Liver (tissue), 9 donors: Measurements from ENCODE around the gene ADH4. TPM values are rescaled to one million over a fixed set of nuclear protein-coding genes. Genes with fewer than 3 reads are reported as not detected.

ENCODE experiments used
- DNase-seq: peaks from one replicate; pipeline ENCODE4 v3.0.0-alpha.2; 2017; ENCODE audit warnings: low spot score
- H3K27ac ChIP-seq, 2 donors: one replicate each; pipeline ENCODE4 v1.7.0; 2013; ENCODE audit warnings: inconsistent platforms in 2 of 2, low read length in 2 of 2, control low read depth in 1 of 2, low read depth in 1 of 2, mild to moderate bottlenecking in 1 of 2
- H3K27me3 ChIP-seq, 4 donors: one replicate each; pipeline versions ENCODE4 v1.6.1 to v1.7.0; 2013; ENCODE audit warnings: low read length in 3 of 4, inconsistent platforms in 1 of 4, mild to moderate bottlenecking in 1 of 4, moderate library complexity in 1 of 4; ENCODE audit not compliant: control insufficient read depth in 4 of 4, insufficient read depth in 4 of 4
- H3K36me3 ChIP-seq, 4 donors: one replicate each; pipeline versions ENCODE4 v1.6.1 to v1.7.0; 2013; ENCODE audit warnings: low read length in 3 of 4, mild to moderate bottlenecking in 3 of 4, low read depth in 1 of 4, moderate library complexity in 1 of 4; ENCODE audit not compliant: control insufficient read depth in 4 of 4, insufficient read depth in 3 of 4
- H3K4me1 ChIP-seq, 4 donors: one replicate each; pipeline versions ENCODE4 v1.6.1 to v1.7.0; 2013; ENCODE audit warnings: low read length in 3 of 4, mild to moderate bottlenecking in 3 of 4, moderate library complexity in 1 of 4; ENCODE audit not compliant: control insufficient read depth in 4 of 4, insufficient read depth in 4 of 4
- H3K4me3 ChIP-seq, 3 donors: one replicate each; pipeline versions ENCODE4 v1.6.1 to v1.7.0; 2013; ENCODE audit warnings: low read length in 3 of 3, control low read depth in 1 of 3, low read depth in 1 of 3, mild to moderate bottlenecking in 1 of 3
- H3K9ac ChIP-seq, 2 donors: one replicate each; pipeline ENCODE4 v1.7.0; 2013; ENCODE audit warnings: low read length in 2 of 2, mild to moderate bottlenecking in 2 of 2, moderate library complexity in 2 of 2, control low read depth in 1 of 2, low read depth in 1 of 2
- H3K9me3 ChIP-seq, 4 donors: one replicate each; pipeline versions ENCODE4 v1.6.1 to v1.7.0; 2013; ENCODE audit warnings: low read length in 3 of 4; ENCODE audit not compliant: control insufficient read depth in 4 of 4
- CTCF ChIP-seq: fragments of 150-350 bp; IDR thresholded peaks from 2 replicates; pipeline ENCODE4 v1.5.1; 2017; ENCODE audit warnings: improper control_type of control experiment, low read depth, low read length; ENCODE audit not compliant: missing input control
- EGR1 ChIP-seq, 2 donors: IDR thresholded peaks; 2 replicates each; pipeline ENCODE4 v1.6.1; 2016 to 2018; ENCODE audit warnings: antibody characterized with exemption in 2 of 2, low read depth in 2 of 2
- FOXA1 ChIP-seq: IDR thresholded peaks from 2 replicates; pipeline ENCODE4 v1.6.1; 2016; ENCODE audit warnings: antibody characterized with exemption
- FOXA2 ChIP-seq: IDR thresholded peaks from 2 replicates; pipeline ENCODE4 v1.6.1; 2016; ENCODE audit warnings: antibody characterized with exemption
- GABPA ChIP-seq, 2 donors: IDR thresholded peaks in 1 of 2; conservative IDR thresholded peaks in 1 of 2; 2 replicates each; pipeline ENCODE4 v1.6.1; 2016; ENCODE audit warnings: antibody characterized with exemption in 2 of 2, mild to moderate bottlenecking in 1 of 2, moderate library complexity in 1 of 2
- HNF4A ChIP-seq, 2 donors: conservative IDR thresholded peaks; 2 replicates each; pipeline ENCODE4 v1.6.1; 2016; ENCODE audit warnings: antibody characterized with exemption in 2 of 2, mild to moderate bottlenecking in 2 of 2
- HNF4G ChIP-seq: IDR thresholded peaks from 2 replicates; pipeline ENCODE4 v1.6.1; 2016; ENCODE audit warnings: antibody characterized with exemption
- JUND ChIP-seq, 2 donors: IDR thresholded peaks; 2 replicates each; pipeline ENCODE4 v1.6.1; 2016; ENCODE audit warnings: antibody characterized with exemption in 2 of 2
- MAX ChIP-seq: IDR thresholded peaks from 2 replicates; pipeline ENCODE4 v1.6.1; 2016; ENCODE audit warnings: antibody characterized with exemption
- NR2F2 ChIP-seq: IDR thresholded peaks from 2 replicates; pipeline ENCODE4 v1.6.1; 2016; ENCODE audit warnings: antibody characterized with exemption
- RAD21 ChIP-seq, 2 donors: IDR thresholded peaks; 2 replicates each; pipeline ENCODE4 v1.6.1; 2016; ENCODE audit warnings: antibody characterized with exemption in 2 of 2, mild to moderate bottlenecking in 2 of 2
- RXRA ChIP-seq, 2 donors: IDR thresholded peaks; 2 replicates each; pipeline ENCODE4 v1.6.1; 2017 to 2018; ENCODE audit warnings: antibody characterized with exemption in 2 of 2, mild to moderate bottlenecking in 1 of 2
- SP1 ChIP-seq: IDR thresholded peaks from 2 replicates; pipeline ENCODE4 v1.6.1; 2018; ENCODE audit warnings: antibody characterized with exemption, mild to moderate bottlenecking
- TAF1 ChIP-seq: conservative IDR thresholded peaks from 2 replicates; pipeline ENCODE4 v1.6.1; 2016; ENCODE audit warnings: antibody characterized with exemption, mild to moderate bottlenecking
- YY1 ChIP-seq: IDR thresholded peaks from 2 replicates; pipeline ENCODE4 v1.6.1; 2016; ENCODE audit warnings: antibody characterized with exemption, mild to moderate bottlenecking
- WGBS: extraction: QIAGEN DNeasy Blood & Tissue Kit; methylation state at CpG from one replicate; pipeline ENCODE4 v1.1.7; 2013; 5-methylcytosine and 5-hydroxymethylcytosine counted together
- polyA plus RNA-seq, 2 donors: library from polyadenylated mRNA; stranded (reverse) in 1 of 2; unstranded in 1 of 2; fragments of 200-250 nt in 1 of 2; fragments of >200 nt in 1 of 2; fragmentation: Nextera tagmentation in 1 of 2; extraction: Ambion mirVana in 1 of 2; gene quantifications; one replicate each; pipeline versions ENCODE4 v1.2.1 to v1.2.3, GENCODE V29; 2013 to 2015
- total RNA-seq, 2 donors: library from RNA; depleted of rRNA; stranded (reverse); fragments of >200 nt; gene quantifications; one replicate each; pipeline ENCODE4 v1.2.3, GENCODE V29; 2014
- TF ChIP-seq, protein P1 (sequence below): IDR thresholded peaks from 2 replicates; pipeline ENCODE4 v1.6.1; 2016; ENCODE audit warnings: antibody characterized with exemption
- TF ChIP-seq, protein P2 (sequence below): IDR thresholded peaks from 2 replicates; pipeline ENCODE4 v1.6.1; 2016; ENCODE audit warnings: antibody characterized with exemption, mild to moderate bottlenecking
- TF ChIP-seq, protein P3 (sequence below): IDR thresholded peaks from 2 replicates; pipeline ENCODE4 v1.6.1; 2016; ENCODE audit warnings: antibody characterized with exemption
- donor health status: healthy.
- donor health status: healthy.
- donor health status: healthy.
- donor health status: healthy.
- donor health status: healthy.

ADH4 gene
- total and polyA plus RNA-seq, 4 donors: 31.1 to 363 (median 146) TPM

DNA sequence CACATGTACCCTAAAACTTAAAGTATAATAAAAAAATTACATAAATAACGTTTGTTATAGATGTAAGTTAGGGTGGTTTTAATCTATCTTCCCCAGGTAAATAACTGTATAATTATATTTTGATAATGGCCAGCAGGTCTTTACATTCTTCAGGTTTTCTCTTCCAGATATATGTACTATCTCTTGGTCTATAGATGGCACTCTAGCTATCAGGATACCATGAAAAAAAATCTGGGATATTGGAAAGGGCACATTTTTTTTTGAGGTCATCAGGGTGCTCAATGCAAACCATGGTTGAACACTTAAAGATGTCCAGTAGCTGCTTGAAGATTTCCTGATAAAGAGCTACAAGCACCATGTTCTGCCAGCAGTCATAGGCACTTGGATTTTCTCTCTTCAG, 15.6 kb upstream of the ADH4 start:
- Histone ChIP-seq H3K4me3 (no peak overlapping the region), H3K27ac (no peak overlapping the region), H3K36me3 (no peaks in the 10 kb centered on the region), H3K9me3 (no peaks in the 10 kb centered on the region), H3K9ac (no peak overlapping the region), H3K4me1 (peaks cover 9 to 56% (median 44%) of the 10 kb centered on the region in 4 donors), H3K27me3 (no peaks in the 10 kb centered on the region)
- TF ChIP-seq RXRA (IDR thresholded peaks at IDR 0.05): peak in 1 of 2 donors; percentile 7
- no peak for TF ChIP-seq MAX
- peak; percentile 54 to 68 for TF ChIP-seq RAD21 (IDR thresholded peaks at IDR 0.05)
- no peak for DNase-seq
- 41% methylated on average over 1 of the region's 1 CpG for WGBS

DNA sequence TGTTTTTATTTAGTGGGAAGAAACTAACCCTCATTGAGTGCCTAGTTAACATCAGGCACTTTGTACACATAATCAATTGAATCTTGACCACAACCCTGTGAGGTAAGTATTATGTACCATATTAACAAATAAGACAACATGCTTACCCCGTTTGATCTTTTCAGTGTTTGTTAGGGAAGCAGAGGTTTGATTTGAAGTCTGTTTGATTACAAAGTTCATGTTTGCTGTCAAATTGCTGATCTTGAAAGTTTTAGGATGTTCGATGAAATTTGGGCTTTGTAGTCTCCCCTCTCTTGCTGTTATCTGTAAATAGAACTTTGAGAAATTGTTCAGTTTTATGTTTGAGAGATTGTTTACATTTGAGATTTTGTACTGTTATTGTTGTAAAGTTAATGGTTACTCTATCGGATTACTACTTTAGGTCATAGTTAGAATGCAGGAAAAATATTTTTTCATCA, 13.4 kb upstream of the ADH4 start:
- no peak for DNase-seq
- no peak overlapping the region for H3K9ac ChIP-seq
- H3K4me1 ChIP-seq: peaks cover 9 to 56% (median 49%) of the 10 kb centered on the region in 4 donors
- no peaks in the 10 kb centered on the region for H3K27me3 ChIP-seq
- no peaks in the 10 kb centered on the region for H3K9me3 ChIP-seq
- no peaks in the 10 kb centered on the region for H3K36me3 ChIP-seq
- WGBS: 27% methylated on average over 3 of the region's 3 CpGs
- H3K4me3 ChIP-seq: no peak overlapping the region
- peak overlapping the region; percentile 57 to 76 for H3K27ac ChIP-seq
- TF ChIP-seq EGR1 (IDR thresholded peaks at IDR 0.05; ENCODE audit: low read depth in 2 of 2) (no peak), FOXA2 (peak; percentile 84), YY1 (peak; percentile 69), CTCF (no peak), SP1 (peak; percentile 93), RXRA (IDR thresholded peaks at IDR 0.05) (peak; percentile 93 to 97), TAF1 (no peak), RAD21 (IDR thresholded peaks at IDR 0.05) (peak; percentile 23 to 62), FOXA1 (peak; percentile 82), NR2F2 (no peak), GABPA (IDR thresholded peaks at IDR 0.05 in 1 of 2, conservative IDR thresholded peaks at IDR 0.05 in 1 of 2) (no peak), MAX (peak; percentile 45), HNF4A (conservative IDR thresholded peaks at IDR 0.05) (peak; percentile 90 to 96), JUND (IDR thresholded peaks at IDR 0.05) (peak; percentile 81 to 94), HNF4G (peak; percentile 84)
- TF ChIP-seq, protein P1, sequence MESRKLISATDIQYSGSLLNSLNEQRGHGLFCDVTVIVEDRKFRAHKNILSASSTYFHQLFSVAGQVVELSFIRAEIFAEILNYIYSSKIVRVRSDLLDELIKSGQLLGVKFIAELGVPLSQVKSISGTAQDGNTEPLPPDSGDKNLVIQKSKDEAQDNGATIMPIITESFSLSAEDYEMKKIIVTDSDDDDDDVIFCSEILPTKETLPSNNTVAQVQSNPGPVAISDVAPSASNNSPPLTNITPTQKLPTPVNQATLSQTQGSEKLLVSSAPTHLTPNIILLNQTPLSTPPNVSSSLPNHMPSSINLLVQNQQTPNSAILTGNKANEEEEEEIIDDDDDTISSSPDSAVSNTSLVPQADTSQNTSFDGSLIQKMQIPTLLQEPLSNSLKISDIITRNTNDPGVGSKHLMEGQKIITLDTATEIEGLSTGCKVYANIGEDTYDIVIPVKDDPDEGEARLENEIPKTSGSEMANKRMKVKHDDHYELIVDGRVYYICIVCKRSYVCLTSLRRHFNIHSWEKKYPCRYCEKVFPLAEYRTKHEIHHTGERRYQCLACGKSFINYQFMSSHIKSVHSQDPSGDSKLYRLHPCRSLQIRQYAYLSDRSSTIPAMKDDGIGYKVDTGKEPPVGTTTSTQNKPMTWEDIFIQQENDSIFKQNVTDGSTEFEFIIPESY: peak; percentile 85
- TF ChIP-seq, protein P2, sequence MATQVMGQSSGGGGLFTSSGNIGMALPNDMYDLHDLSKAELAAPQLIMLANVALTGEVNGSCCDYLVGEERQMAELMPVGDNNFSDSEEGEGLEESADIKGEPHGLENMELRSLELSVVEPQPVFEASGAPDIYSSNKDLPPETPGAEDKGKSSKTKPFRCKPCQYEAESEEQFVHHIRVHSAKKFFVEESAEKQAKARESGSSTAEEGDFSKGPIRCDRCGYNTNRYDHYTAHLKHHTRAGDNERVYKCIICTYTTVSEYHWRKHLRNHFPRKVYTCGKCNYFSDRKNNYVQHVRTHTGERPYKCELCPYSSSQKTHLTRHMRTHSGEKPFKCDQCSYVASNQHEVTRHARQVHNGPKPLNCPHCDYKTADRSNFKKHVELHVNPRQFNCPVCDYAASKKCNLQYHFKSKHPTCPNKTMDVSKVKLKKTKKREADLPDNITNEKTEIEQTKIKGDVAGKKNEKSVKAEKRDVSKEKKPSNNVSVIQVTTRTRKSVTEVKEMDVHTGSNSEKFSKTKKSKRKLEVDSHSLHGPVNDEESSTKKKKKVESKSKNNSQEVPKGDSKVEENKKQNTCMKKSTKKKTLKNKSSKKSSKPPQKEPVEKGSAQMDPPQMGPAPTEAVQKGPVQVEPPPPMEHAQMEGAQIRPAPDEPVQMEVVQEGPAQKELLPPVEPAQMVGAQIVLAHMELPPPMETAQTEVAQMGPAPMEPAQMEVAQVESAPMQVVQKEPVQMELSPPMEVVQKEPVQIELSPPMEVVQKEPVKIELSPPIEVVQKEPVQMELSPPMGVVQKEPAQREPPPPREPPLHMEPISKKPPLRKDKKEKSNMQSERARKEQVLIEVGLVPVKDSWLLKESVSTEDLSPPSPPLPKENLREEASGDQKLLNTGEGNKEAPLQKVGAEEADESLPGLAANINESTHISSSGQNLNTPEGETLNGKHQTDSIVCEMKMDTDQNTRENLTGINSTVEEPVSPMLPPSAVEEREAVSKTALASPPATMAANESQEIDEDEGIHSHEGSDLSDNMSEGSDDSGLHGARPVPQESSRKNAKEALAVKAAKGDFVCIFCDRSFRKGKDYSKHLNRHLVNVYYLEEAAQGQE: peak; percentile 29
- TF ChIP-seq, protein P3, sequence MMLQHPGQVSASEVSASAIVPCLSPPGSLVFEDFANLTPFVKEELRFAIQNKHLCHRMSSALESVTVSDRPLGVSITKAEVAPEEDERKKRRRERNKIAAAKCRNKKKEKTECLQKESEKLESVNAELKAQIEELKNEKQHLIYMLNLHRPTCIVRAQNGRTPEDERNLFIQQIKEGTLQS: no peak
